GM19467 (cell line): Measurements from ENCODE around the gene IER5L.
"Not testable (repeated sequence)": the region's sequence is repeated elsewhere in the genome, so short reads cannot be mapped to it uniquely, and the experiment has no call there.

Source experiments
- ATAC-seq: cut with Tn5 transposase; IDR thresholded peaks from one replicate; pipeline ENCODE4 v1.9.1; 2021; ENCODE audit warnings: mild to moderate bottlenecking, moderate library complexity; ENCODE audit not compliant: unreplicated experiment

The IER5L gene

DNA sequence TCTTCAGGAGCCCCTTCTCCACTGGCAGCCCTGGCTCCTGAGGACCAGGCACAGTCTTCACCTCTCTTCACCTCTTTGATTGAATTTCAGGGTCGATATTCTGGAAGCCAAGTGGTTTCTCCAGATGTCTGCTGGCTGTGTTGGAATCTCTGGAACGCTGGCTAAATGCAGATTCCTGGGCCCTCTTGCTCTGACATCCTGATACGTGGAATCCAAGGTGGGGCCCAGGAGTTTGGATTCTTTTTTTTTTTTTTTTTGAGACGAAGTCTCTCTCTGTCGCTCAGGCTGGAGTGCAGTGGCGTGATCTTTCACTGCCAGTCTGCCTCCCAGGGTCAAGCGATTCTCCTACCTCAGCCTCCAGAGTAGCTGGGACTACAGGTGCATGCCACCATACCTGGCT, 26.8 kb upstream of the IER5L start:
- no peak for ATAC-seq

GRCh38 chr9:129203556-129203909, 25.5 kb upstream of the IER5L start:
- no peak for ATAC-seq

DNA sequence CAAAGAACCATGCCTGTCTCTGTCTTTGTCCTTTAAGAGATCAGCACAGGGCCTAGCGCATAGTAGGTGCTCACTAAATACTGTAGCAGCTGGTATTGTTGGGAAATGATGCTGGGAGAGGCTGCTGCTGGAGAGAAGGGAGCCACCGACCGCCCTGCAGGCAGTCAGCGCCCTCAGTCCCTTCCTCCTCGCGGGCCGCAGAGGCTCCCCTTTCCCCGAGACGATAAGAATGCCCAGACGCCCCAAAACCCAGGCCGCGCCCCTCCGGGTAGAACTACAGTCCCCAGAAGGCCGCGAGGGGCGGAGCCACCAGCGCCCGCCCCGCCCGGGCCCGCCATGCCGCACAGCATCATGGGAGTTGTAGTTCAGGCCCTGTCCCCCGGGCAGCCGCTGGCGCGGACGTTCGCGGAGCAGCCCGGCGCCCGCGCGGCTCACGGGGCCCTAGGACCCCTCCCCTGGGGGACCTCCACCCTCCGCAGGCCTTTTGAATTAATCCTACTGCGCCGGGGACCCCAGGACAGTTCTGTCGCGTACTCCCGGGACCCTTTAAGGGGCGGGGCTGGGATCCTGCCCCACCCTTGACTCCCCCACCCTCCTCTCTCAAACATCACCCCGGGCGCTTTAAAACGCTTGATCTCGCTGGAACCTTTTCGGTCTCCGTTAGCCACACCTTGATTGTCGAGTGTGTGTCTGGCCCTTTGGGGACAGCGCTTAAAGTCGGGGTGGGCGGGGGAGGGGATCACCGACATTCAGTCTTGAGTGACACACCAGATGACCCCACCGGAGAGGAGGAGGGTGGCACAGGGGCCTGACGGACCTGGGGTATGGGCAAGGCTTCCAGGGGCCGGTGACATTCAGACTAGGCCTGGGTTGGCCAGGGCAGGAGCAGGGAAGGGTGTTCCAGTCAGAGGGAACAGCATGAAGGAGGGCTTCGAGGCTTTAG, 24.8 kb upstream of the IER5L start:
- peak; percentile 90 for ATAC-seq

- no peak for ATAC-seq
Measured at GRCh38 chr9:129201866-129202265, 23.8 kb upstream of the IER5L start.

GRCh38 chr9:129201289-129201688, 23.2 kb upstream of the IER5L start:
- no peak for ATAC-seq

GRCh38 chr9:129200255-129200654, 22.2 kb upstream of the IER5L start:
- no peak for ATAC-seq

DNA sequence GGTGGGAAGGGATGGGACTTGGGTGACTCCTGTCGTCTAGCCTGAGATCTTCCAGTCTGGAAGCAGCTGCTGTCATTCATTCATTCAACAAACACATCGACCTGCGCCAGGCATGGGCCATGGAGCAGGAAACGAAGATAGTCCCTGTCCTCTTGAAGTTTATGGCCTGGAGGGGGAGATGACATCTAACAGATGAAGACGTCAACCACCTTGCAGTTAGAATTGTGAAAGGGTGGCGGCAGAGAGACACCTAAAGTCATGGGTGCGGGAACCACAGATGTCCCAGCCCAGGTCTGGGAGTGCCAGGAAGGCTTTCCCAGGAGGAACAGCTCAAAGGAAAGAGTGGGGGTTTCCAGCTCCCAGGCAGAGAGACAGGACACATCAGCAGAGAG, 21.0 kb upstream of the IER5L start:
- ATAC-seq = no peak

GRCh38 chr9:129198319-129199043, 20.4 kb upstream of the IER5L start:
- ATAC-seq = no peak

DNA sequence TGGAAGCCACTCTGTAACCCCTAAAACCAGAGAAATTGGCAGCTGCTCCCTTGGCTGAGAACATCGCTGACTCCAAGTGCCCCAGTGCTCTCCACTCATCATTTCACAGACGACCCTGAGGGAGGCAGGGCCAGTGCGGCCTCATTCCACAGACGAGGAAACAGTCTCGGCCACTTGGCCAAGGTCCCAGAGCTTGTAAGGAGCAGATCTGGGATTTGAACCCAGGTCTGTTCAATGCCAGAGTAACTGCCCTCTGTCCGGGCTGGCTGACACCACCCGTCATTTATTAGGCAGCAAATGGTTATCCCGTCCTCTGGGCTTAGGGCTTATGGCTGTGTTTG, 19.9 kb upstream of the IER5L start:
- ATAC-seq = no peak

DNA sequence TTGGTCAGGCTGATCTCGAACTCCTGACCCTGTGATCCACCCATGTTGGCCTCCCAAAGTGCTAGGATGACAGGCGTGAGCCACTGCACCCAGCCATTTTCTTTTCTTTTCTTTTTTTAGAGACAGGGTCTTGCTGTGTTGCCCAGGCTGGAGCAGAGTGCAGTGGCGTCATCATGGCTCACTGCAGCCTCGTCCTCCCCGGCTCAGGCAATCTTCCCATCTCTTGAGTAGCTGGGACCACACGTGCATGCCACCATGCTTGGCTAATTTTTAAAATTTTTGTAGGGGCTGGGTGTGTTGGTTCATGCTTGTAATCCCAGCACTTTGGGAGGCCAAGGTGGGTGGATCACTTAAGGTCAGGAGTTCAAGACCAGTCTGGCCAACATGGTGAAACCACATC, 19.0 kb upstream of the IER5L start:
- not testable (repeated sequence) for ATAC-seq

- ATAC-seq = no peak
Measured at GRCh38 chr9:129195606-129196005, 17.5 kb upstream of the IER5L start.

GRCh38 chr9:129194221-129194620, 16.2 kb upstream of the IER5L start:
- no peak for ATAC-seq

DNA sequence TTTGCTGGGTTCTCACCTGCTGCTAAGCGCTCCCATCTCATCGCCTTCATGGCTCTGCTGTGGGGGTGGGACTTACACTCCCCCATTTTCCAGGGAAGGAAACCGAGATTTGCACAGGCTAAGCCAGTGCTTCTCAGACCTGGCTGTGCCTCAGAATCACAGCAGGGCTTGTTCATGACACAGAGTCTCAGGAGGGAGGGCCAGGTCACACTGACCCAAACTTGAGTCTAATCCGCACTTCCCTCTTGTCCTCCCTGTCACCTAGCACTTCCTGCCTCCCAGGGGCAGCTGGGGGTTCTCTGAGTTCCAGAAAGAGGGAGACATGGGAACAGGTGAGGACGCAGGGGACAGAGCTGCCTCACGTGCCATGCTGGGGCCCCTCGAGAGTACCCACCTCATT, 15.6 kb upstream of the IER5L start:
- no peak for ATAC-seq

GRCh38 chr9:129191234-129191633, 13.2 kb upstream of the IER5L start:
- ATAC-seq = no peak

DNA sequence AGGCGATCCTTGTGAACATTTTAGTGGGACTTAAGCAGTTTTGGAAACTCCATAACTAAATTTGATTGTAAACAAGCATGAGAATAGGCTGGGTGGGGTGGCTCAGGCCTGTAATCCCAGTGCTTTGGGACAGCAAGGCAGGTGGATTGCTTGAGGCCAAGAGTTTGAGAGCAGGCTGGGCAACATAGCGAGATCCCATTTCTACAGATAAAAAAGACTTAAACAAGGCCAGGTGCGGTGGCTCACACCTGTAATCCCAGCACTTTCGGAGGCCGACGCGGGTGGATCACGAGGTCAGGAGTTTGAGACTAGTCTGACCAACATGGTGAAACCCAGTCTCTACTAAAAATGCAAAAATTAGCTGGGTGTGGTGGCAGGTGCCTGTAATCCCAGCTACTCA, 11.9 kb upstream of the IER5L start:
- ATAC-seq = not testable (repeated sequence)

DNA sequence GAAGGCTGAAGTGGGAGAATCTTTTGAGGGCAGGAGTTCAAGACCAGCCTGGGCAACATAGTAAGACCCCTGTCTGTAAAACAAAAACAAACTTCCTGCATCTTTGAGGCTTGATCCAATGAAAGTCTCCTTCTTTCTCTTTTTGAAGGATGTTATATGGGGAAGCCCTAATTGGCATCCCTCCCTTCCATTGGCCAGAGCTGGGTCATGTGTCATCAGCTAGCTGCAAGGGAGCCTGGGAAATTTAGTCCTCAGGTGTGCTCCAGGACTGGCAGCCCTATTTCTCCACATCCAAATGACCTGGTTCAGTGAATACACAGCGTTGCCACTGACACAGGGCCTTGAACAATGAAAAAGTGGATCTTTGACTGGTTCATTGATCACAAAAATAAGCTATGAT, 9.0 kb upstream of the IER5L start:
- ATAC-seq = no peak

- ATAC-seq = no peak
Measured at GRCh38 chr9:129185991-129186390, 7.9 kb upstream of the IER5L start.

DNA sequence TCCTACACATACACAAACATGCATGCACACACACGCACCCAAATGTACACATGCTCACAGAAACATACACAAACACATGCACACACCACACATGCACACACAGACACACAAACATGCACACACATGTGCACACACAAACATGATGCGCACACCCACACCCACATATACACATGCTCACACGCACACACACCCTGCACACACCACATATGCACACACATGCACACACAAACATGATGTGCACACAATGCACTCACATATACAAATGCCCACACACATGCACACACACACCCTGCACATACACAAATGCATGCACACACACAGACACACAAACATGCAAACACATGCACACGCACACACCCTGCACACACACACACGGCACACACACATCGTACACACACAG, 7.3 kb upstream of the IER5L start:
- no peak for ATAC-seq

DNA sequence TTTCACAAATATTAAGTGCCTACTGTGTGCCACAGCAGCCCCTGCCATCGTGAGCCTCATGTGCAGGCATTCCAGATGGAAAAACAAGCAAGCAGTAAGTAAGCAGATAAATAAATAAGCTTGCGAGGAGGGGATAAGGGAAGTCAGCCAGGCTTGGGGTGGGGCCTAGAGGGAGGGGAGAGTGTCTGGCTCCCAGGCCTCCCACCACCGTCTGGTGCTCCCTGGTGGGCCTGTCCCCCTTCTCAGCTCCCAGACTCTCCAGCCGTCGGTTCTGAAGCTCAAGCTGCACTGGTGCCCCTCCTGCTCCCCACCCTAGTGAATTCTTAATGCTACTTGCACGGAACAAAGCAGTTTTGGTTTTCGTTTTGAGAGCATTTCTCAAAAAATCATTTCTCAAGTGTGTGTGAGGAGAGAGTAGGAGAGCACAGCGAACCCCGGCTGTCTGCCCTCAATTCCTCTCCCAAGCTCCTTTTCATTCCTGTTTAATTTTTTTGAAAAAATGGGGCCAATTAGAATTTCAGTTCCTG, 6.6 kb upstream of the IER5L start:
- ATAC-seq = no peak

DNA sequence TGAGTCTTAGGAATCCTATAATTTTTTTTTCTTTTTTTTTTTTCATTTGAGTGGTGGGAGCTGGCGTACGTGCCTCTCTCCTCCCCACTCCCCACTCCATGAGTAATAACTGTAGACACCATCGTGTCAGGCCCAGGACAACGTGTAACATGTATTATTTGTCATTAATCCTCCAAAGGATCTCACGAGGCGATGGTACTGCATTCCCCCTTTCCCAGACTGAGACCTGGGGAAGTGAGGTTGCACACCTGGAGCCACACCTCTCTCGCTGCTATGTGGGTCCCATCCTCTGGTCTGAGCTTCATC, 6.1 kb upstream of the IER5L start:
- no peak for ATAC-seq

- ATAC-seq = no peak
Measured at GRCh38 chr9:129183495-129184218, 5.6 kb upstream of the IER5L start.
